GM12878 (cell line): ENCODE results near the gene PTPRM. TPM values are rescaled to one million over a fixed set of nuclear protein-coding genes. Genes with fewer than 3 reads are reported as not detected.

ENCODE experiments used
- ATAC-seq: fragments of 200-7000 bp; cut with Tn5 transposase; 3 replicates; pipeline ENCODE4 v1.9.1; 2020; ENCODE audit warnings: mild to moderate bottlenecking, moderate library complexity
- BruUV-seq: library from RNA; stranded (reverse); fragments of 400-500 nt; replicated peaks from 2 replicates; lab custom pipeline; 2021; lab: Mats Ljungman, UMichigan
- CTCF ChIA-PET: fragments of 300-600 bp; sonication (Branson Sonifier 250); formaldehyde crosslinking; extraction: SDS; loops from one replicate; lab custom pipeline; 2021; ENCODE audit warnings: inconsistent platforms; lab: Yijun Ruan, JAX
- POLR2A ChIA-PET: fragments of 350-600 bp; formaldehyde crosslinking; extraction: SDS; loops from one replicate; lab custom pipeline; 2021; ENCODE audit warnings: inconsistent platforms; lab: Charles Lee
- RAD21 ChIA-PET: fragments of 300-600 bp; sonication (Branson Sonifier 250); formaldehyde crosslinking; loops from one replicate; lab custom pipeline; 2023; ENCODE audit warnings: antibody characterized with exemption; ENCODE audit not compliant: unreplicated experiment; lab: Charles Lee
- SMC1A ChIA-PET: fragments of 300-600 bp; sonication (Branson Sonifier 250); formaldehyde crosslinking; loops from one replicate; lab custom pipeline; 2023; ENCODE audit not compliant: unreplicated experiment, uncharacterized antibody; lab: Charles Lee
- DNase-seq: peaks from one replicate; pipeline ENCODE4 v3.0.0-alpha.2; 2011; ENCODE audit warnings: low read depth, low spot score
- FAIRE-seq: peaks from 3 replicates; lab custom pipeline; 2011; peaks lifted over from hg19 to GRCh38; lab: Jason Lieb, UNC
- H2AFZ ChIP-seq: 2 replicates; pipeline ENCODE4 v1.6.0; 2011; ENCODE audit warnings: low read depth, low read length, control low read depth; ENCODE audit not compliant: control insufficient read depth
- H3K27ac ChIP-seq: 2 replicates; pipeline ENCODE4 v1.5.1; 2011; ENCODE audit warnings: control low read depth; ENCODE audit not compliant: control insufficient read depth, insufficient read depth
- H3K27me3 ChIP-seq, 2 experiments: replicated peaks in 1 of 2; 2 replicates each; pipeline versions ENCODE4 v1.6.0 to v1.6.1; 2011; ENCODE audit warnings: low read length in 1 of 2; ENCODE audit not compliant: control insufficient read depth in 2 of 2, insufficient read depth in 2 of 2
- H3K36me3 ChIP-seq, 2 experiments: 2 replicates each; pipeline ENCODE4 v1.5.1; 2011; ENCODE audit warnings: low read length in 1 of 2; ENCODE audit not compliant: control insufficient read depth in 2 of 2, insufficient read depth in 2 of 2
- H3K4me1 ChIP-seq: 2 replicates; pipeline ENCODE4 v1.6.1; 2011; ENCODE audit warnings: mild to moderate bottlenecking, low read length, moderate library complexity, mixed read lengths; ENCODE audit not compliant: control insufficient read depth, insufficient read depth
- H3K4me2 ChIP-seq: 2 replicates; pipeline ENCODE4 v1.6.0; 2011; ENCODE audit warnings: control low read depth; ENCODE audit not compliant: control insufficient read depth, insufficient read depth
- H3K4me3 ChIP-seq: fragments of 200-600 bp; sonication (generic); 2 replicates; pipeline ENCODE4 v1.5.1; 2016
- H3K79me2 ChIP-seq: 2 replicates; pipeline ENCODE4 v1.6.0; 2011; ENCODE audit warnings: low read length; ENCODE audit not compliant: control insufficient read depth, insufficient read depth
- H3K9ac ChIP-seq: 2 replicates; pipeline ENCODE4 v1.8.0; 2011; ENCODE audit warnings: low read length, control low read depth, mixed read lengths; ENCODE audit not compliant: control insufficient read depth, insufficient read depth
- H3K9me3 ChIP-seq: replicated peaks from 3 replicates; pipeline ENCODE4 v1.5.1; 2011; ENCODE audit warnings: mild to moderate bottlenecking, low read length; ENCODE audit not compliant: control insufficient read depth, insufficient read depth
- H4K20me1 ChIP-seq: 2 replicates; pipeline ENCODE4 v1.6.0; 2011; ENCODE audit not compliant: control insufficient read depth, insufficient read depth
- BCL11A ChIP-seq: IDR thresholded peaks from 2 replicates; pipeline ENCODE4 v1.6.1; 2011; ENCODE audit warnings: low read depth, low read length
- KDM1A ChIP-seq: fragments of 200-600 bp; sonication (generic); IDR thresholded peaks from 2 replicates; pipeline ENCODE4 v1.6.1; 2016; ENCODE audit warnings: borderline replicate concordance
- MAX ChIP-seq: IDR thresholded peaks from 2 replicates; pipeline ENCODE4 v1.6.1; 2012; ENCODE audit warnings: low read depth, low read length, improper control_type of control experiment
- MTA3 ChIP-seq: IDR thresholded peaks from 2 replicates; pipeline ENCODE4 v1.6.1; 2012; ENCODE audit warnings: low read length, inconsistent platforms, borderline replicate concordance
- NFIC ChIP-seq: IDR thresholded peaks from 2 replicates; pipeline ENCODE4 v1.6.1; 2012; ENCODE audit warnings: low read depth, mild to moderate bottlenecking, inconsistent platforms, low read length, moderate library complexity
- PKNOX1 ChIP-seq: fragments of 450-650 bp; IDR thresholded peaks from 2 replicates; pipeline ENCODE4 v1.6.1; 2016; ENCODE audit warnings: mild to moderate bottlenecking
- RBBP5 ChIP-seq: fragments of 200-600 bp; sonication (generic); conservative IDR thresholded peaks from 2 replicates; pipeline ENCODE4 v1.6.1; 2016
- YBX1 ChIP-seq: fragments of 450-650 bp; IDR thresholded peaks from 2 replicates; pipeline ENCODE4 v1.6.1; 2016; ENCODE audit warnings: antibody characterized with exemption
- YY1 ChIP-seq: IDR thresholded peaks from 2 replicates; pipeline ENCODE4 v1.6.1; 2011; ENCODE audit warnings: low read depth, mild to moderate bottlenecking, low read length
- ZBTB33 ChIP-seq: fragments of 450-650 bp; IDR thresholded peaks from 2 replicates; pipeline ENCODE4 v1.6.1; 2017; ENCODE audit warnings: mild to moderate bottlenecking
- WGBS: methylation state at CpG from one replicate; pipeline ENCODE4 v1.1.6; 2016; ENCODE audit warnings: low lambda C conversion rate; ENCODE audit not compliant: insufficient replicate concordance, insufficient coverage; ENCODE audit errors: missing lambda C conversion rate; 5-methylcytosine and 5-hydroxymethylcytosine counted together
- in situ Hi-C: fragments of 300-500 bp; cut with MboI; formaldehyde crosslinking; loops from 9 replicates; pipeline ENCODE4 v1.14.3; 2018; ENCODE audit warnings: mixed read lengths
- intact Hi-C: fragments of 100-400 bp; cut with micrococcal nuclease; formaldehyde crosslinking; loops from one replicate; pipeline ENCODE4 v1.14.2; 2022; ENCODE audit not compliant: unreplicated experiment
- polyA plus RNA-seq, 11 experiments: library from polyadenylated mRNA; depleted of rRNA in 4 of 11; unstranded in 6 of 11; stranded (reverse) in 5 of 11; fragments of >200 nt; fragmentation: Nextera tagmentation in 4 of 11; fragmentation: Illumina TruSeq in 1 of 11; extraction: Ambion mirVana in 4 of 11; extraction: Trizol in 1 of 11; gene quantifications; 1 replicate in 1 of 11; 2 replicates in 10 of 11; pipeline versions ENCODE4 v1.2.1 to v1.2.3, GENCODE V29; 2011 to 2016; ENCODE audit warnings: inconsistent platforms in 2 of 11, missing spikeins in 2 of 11, low read depth in 1 of 11
- total RNA-seq, 4 experiments: library from RNA; depleted of rRNA in 3 of 4; stranded (reverse); fragments of >200 nt in 3 of 4; fragmentation: Illumina TruSeq in 1 of 4; extraction: Trizol in 1 of 4; gene quantifications; 2 replicates each; pipeline versions ENCODE4 v1.2.1 to v1.2.3, GENCODE V29; 2013 to 2021

The PTPRM gene
- total and polyA plus RNA-seq, 10 of the 15 experiments (the other 5 are each of a cell fraction or from before 2014, with no cell fraction given): 0.07 to 22.6 (median 0.60) TPM

GRCh38 chr18:7878265-7879211 lies 311.4 kb downstream of the PTPRM start:
- RAD21 ChIA-PET: interaction anchor here (0.6 to 1.0 kb wide), 2 partner anchors 75 to 89 kb away, joined by 3 read pairs; no protein-coding TSS in a partner anchor
- H3K4me2 ChIP-seq: no peak overlapping the region
- TF ChIP-seq KDM1A (no peak), PKNOX1 (0 out of 2 replicates have a peak, but pooled peaks have one; percentile 34)
- TF ChIP-seq, all 136 proteins: peak for 1
- DNase-seq (no peak), FAIRE-seq (no peak), ATAC-seq (peak; percentile 36; the same call in 2 of the 3 replicates)
- Histone ChIP-seq H3K27me3 (no peaks in the 10 kb centered on the region), H3K9me3 (no peaks in the 10 kb centered on the region), H3K79me2 (no peaks in the 10 kb centered on the region), H3K4me3 (no peak overlapping the region), H4K20me1 (no peaks in the 10 kb centered on the region), H3K4me1 (no peaks in the 10 kb centered on the region), H3K36me3 (no peaks in the 10 kb centered on the region), H2AFZ (no peak overlapping the region), H3K27ac (no peak overlapping the region), H3K9ac (no peak overlapping the region)
- no TSS peak for BruUV-seq
- SMC1A ChIA-PET: interaction anchor here (0.6 to 1.3 kb wide), 9 partner anchors 9 to 315 kb away, joined by 3 to 4 read pairs (median 3); no protein-coding TSS in a partner anchor
- WGBS: 12% methylated on average over 6 of the region's 6 CpGs
- in situ Hi-C loops: no loop called here
- CTCF ChIA-PET: interaction anchor here (0.8 to 1.7 kb wide), 5 partner anchors 9 to 105 kb away, joined by 3 to 4 read pairs (median 3); no protein-coding TSS in a partner anchor
- intact Hi-C loops: no loop called here
- POLR2A ChIA-PET: interaction anchor here (0.6 kb wide), 1 partner anchor 1245 kb away, joined by 3 read pairs; no protein-coding TSS in a partner anchor

GRCh38 chr18:7879717-7880116 lies 312.6 kb downstream of the PTPRM start:
- WGBS: 19% methylated on average over 4 of the region's 4 CpGs
- Histone ChIP-seq H3K79me2 (no peaks in the 10 kb centered on the region), H3K9ac (no peak overlapping the region), H3K4me2 (no peak overlapping the region)
- FAIRE-seq: no peak
- POLR2A ChIA-PET: no interaction called here
- TF ChIP-seq YY1: no peak
- TF ChIP-seq NFIC: no peak
- TF ChIP-seq RBBP5: no peak
- no peak for TF ChIP-seq BCL11A
- TF ChIP-seq MTA3: no peak
- no peak for TF ChIP-seq PKNOX1
- TF ChIP-seq MAX: no peak
- TF ChIP-seq ZBTB33: no peak
- TF ChIP-seq YBX1: no peak
- TF ChIP-seq, all 136 proteins: peak for 0
- in situ Hi-C loops: no loop called here
- H3K9me3 ChIP-seq: no peaks in the 10 kb centered on the region
- intact Hi-C loops: no loop called here
- SMC1A ChIA-PET: no interaction called here
- no peak overlapping the region for H3K4me3 ChIP-seq
- H3K27ac ChIP-seq: no peak overlapping the region
- DNase-seq (no peak), ATAC-seq (no peak)
- CTCF ChIA-PET: interaction anchor here (0.9 to 1.7 kb wide), 2 partner anchors 9 to 104 kb away, joined by 3 to 4 read pairs; no protein-coding TSS in a partner anchor
- RAD21 ChIA-PET: interaction anchor here (0.5 kb wide), 1 partner anchor 15 kb away, joined by 3 read pairs; no protein-coding TSS in a partner anchor
- no TSS peak for BruUV-seq
- H3K27me3 ChIP-seq: no peaks in the 10 kb centered on the region
- H4K20me1 ChIP-seq: no peaks in the 10 kb centered on the region
- no peak overlapping the region for H2AFZ ChIP-seq
- H3K4me1 ChIP-seq: no peaks in the 10 kb centered on the region
- H3K36me3 ChIP-seq: no peaks in the 10 kb centered on the region
